GM12864 (cell line): ENCODE results near the gene CDS2.

Source experiments
- DNase-seq: peaks from one replicate; pipeline ENCODE4 v3.0.0-alpha.2; 2011; ENCODE audit warnings: low read depth
- H3K4me3 ChIP-seq: 2 replicates; pipeline ENCODE4 v1.5.1; 2011; ENCODE audit warnings: mild to moderate bottlenecking, low read depth, low read length, control low read depth
- TF ChIP-seq, protein P1 (sequence below): IDR thresholded peaks from 2 replicates; pipeline ENCODE4 v1.5.1; 2011; ENCODE audit warnings: low read depth, mild to moderate bottlenecking, moderate library complexity, low read length, control low read depth, inconsistent platforms; ENCODE audit errors: missing control alignments

Gene CDS2

GRCh38 chr20:5160882-5161281 lies 34.1 kb downstream of the CDS2 start:
- TF ChIP-seq, protein P1, sequence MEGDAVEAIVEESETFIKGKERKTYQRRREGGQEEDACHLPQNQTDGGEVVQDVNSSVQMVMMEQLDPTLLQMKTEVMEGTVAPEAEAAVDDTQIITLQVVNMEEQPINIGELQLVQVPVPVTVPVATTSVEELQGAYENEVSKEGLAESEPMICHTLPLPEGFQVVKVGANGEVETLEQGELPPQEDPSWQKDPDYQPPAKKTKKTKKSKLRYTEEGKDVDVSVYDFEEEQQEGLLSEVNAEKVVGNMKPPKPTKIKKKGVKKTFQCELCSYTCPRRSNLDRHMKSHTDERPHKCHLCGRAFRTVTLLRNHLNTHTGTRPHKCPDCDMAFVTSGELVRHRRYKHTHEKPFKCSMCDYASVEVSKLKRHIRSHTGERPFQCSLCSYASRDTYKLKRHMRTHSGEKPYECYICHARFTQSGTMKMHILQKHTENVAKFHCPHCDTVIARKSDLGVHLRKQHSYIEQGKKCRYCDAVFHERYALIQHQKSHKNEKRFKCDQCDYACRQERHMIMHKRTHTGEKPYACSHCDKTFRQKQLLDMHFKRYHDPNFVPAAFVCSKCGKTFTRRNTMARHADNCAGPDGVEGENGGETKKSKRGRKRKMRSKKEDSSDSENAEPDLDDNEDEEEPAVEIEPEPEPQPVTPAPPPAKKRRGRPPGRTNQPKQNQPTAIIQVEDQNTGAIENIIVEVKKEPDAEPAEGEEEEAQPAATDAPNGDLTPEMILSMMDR, result no peak
- DNase-seq, result no peak
- H3K4me3 ChIP-seq, result no peak overlapping the region

DNA sequence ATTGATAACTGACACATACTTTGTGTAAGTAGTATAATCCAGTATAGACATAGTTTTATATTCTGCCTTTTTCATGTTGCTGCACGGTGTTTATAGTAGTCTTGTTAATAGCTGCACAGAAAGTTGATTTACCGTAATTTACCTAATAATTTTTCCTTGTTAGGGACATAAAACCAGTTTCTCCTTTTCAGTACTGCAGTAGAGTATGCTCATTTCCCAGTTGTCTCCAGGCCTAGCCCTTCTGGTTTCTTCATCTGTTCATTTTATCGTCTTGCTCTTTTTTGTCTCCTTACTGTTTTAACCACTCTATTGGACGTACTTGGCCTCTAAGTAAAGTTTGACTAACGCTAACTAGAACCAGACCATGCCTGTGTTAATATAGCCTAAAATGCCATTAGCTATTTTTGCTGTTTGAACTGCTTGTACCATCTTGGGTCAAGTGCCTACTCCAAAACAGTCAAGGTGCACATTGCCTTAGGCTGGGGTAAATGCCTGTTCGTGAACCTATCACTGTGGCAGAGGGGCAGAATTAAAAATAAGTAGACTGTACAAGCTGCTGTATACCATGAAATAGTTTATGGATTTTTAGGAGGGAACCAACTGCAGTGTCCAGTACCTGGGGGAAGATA lies 34.8 kb downstream of the CDS2 start:
- TF ChIP-seq, protein P1, result no peak
- H3K4me3 ChIP-seq, result no peak overlapping the region
- no peak for DNase-seq

DNA sequence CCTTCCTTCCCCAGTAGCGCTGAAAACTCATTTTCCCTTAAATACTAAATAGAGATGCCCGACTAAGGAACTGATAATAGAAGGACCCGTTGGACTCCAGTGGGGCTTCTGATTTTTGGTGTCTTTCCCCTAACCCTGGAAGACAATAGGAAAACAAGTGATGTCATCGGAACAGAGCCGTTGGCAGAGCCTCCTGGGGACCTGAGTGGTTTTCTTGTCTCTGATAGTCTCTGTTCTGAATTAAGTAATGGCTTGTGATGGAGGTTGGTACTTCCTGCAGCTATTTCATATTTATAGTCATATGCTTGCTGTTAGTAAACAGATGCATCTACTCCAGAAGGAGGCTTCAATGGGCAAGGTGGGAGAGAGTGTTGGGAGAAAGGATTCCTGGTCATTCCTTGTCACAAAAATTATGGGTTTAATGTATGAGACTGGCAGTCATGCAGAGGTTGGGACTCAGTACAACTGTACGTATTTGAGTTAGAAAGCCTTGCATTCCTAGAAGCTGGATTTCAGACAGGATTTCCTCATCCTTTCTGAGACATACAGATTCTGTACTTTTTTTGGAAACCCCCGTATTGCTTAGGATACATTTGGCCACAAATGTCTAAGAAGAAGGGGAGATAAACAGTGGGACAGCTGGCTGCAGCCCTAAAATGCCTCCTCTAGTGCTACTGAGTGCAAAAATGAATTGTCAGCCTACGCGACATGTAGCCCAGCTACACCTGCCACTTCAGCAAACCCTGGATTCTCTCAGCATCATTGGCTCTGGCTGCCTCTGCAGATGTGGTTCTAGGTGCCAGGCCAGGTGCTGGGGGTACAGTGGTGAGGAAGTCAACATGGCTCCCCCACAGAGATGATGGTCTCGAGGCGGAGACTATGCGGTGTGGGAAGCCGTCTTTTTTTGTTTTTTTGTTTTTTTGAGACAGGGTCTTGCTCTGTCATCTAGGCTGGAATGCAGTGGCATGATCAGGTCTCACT lies 38.1 kb downstream of the CDS2 start:
- H3K4me3 ChIP-seq, result no peak overlapping the region

DNA sequence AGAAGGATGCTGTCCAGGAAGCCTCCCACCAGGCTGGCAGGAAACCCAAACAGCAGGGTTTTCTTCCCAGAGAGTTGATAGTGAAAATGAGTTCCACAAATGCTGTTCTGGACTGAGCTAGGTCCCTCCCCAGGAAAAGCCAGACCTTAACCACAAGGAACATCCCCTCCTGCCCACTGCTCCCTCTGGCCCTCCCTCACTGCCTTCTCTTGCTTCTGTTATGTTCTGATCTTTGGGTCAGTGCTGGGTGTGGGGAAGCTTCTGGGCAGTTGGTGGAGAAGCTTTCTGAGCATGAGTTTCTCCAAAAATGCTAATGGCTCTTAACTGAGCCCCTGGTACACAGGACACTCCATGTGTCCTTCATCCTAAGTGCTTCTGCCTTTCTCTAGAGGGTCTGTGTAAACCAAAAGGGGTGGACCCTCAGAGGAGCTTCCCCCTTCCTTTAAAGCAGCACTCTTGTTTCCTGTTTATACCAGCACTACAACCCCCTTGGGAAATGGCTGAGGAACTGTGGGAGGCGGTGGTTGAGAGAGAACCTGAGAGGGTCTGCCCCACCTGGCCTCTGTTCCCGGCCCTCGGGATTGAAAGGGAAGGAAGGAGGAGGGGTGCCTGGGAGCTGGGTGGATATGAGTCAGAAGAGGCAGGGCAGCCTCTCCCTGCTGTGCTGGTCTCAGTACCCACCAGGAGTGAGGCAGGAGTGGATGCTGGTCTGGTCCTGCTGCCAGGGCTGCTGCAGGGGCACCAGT lies 42.0 kb downstream of the CDS2 start:
- H3K4me3 ChIP-seq, result no peak overlapping the region
- TF ChIP-seq, protein P1, result no peak
- DNase-seq, result no peak

More for the DNA sequence above, 38.1 kb downstream of the CDS2 start:
- TF ChIP-seq, protein P1, result no peak
- DNase-seq, result no peak

GRCh38 chr20:5170341-5170740 lies 43.5 kb downstream of the CDS2 start:
- TF ChIP-seq, protein P1, result no peak
- no peak overlapping the region for H3K4me3 ChIP-seq
- DNase-seq, result no peak

DNA sequence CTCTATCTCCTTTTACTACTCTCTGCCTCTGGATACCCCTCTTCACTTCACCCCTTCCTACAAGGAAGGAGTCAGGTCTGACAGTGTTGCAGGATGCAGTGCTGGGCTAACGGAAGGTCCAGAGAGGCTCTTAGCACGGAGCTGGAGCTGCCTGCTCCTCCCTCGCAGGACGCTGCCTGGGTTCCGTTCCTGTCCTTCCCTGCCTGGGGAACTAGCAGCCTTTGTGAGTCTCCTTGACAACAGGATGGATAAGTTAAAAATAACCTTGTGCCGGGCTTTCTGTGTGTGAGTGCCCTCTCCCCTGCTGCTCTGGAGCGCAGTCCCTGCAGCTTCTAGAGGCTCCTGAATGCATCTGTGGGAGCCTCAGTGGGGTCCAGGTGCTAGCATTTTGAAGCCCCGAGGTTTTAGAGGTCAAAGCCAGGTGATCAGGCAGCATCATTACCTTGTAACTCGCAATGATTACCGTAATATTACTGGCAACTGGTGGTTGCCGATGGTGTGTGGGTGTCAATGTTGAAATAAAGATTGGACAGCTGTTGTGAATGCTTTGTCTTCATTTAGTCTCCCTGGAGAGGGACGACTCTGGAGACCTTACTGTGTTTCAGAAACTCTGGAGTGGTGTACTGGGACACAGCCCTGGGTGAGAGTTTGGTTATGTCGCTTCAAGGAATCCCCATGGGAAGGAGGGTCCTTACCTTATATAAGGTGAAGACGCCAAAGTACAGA lies 44.4 kb downstream of the CDS2 start:
- DNase-seq, result no peak
- TF ChIP-seq, protein P1, result no peak
- H3K4me3 ChIP-seq, result no peak overlapping the region
